GM21528 (cell line): Measurements from ENCODE around the gene AK5.

Experiments
- ATAC-seq: cut with Tn5 transposase; IDR thresholded peaks from one replicate; pipeline ENCODE4 v1.9.1; 2021; ENCODE audit warnings: mild to moderate bottlenecking, moderate library complexity; ENCODE audit not compliant: unreplicated experiment, low FRiP score

Gene AK5

DNA sequence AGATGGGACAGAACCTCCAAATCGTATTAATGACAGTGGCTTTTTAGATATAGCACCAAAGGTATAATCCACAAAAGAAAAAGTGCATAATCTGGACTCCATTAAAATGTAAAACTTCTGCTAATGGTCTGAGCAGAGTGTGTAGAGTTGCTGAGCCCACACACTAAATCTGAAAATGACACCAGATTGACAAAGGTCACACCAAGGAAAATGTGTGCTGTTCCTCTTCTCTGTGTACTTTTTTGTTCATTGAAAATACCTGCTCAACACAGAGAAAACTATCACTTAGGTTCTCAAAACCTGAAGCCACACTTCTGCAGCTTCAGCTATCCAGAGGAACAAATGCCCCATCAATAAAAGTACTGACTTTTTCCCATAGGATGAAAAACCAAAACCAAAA is 146.2 kb downstream of the AK5 start:
- no peak for ATAC-seq

GRCh38 chr1:77430966-77431690 is 149.3 kb downstream of the AK5 start:
- no peak for ATAC-seq

DNA sequence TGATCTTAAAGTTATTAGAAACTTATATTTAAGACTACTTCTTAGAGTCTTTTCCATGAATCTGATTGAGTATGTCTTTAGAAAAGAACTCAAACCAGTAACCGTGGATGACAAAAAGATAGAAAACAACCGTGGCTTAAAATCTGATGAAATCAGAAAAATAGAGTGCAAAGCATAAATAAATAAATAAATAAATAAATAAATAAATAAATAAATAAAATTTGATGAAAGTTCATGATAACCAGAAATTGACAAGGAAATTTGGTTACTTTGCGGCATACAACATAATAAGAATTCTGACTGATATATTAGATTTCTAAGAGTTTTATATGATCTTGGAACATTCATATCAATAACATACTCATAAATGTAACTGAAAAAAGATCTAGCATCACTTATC is 152.1 kb downstream of the AK5 start:
- ATAC-seq, result no peak

DNA sequence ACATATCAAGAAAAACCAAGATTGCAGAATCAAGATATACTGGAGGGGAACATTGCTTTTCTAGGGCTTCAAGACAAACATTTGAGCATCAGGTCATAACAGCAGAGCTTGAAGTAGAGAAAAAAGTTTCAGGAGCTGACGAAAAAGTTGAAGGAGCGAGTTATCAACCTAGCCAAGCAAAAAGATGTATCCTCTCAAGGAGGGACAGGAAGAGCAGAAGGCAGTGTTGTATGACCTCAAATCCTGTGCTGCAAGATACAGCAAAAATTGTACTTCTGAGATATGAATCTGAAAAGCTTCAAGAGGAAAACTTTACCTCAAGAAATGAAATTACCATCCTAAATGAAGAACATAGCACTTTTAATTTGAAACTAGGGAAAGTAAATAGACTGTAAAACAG is 153.1 kb downstream of the AK5 start:
- no peak for ATAC-seq

GRCh38 chr1:77438236-77438913 is 156.6 kb downstream of the AK5 start:
- no peak for ATAC-seq

DNA sequence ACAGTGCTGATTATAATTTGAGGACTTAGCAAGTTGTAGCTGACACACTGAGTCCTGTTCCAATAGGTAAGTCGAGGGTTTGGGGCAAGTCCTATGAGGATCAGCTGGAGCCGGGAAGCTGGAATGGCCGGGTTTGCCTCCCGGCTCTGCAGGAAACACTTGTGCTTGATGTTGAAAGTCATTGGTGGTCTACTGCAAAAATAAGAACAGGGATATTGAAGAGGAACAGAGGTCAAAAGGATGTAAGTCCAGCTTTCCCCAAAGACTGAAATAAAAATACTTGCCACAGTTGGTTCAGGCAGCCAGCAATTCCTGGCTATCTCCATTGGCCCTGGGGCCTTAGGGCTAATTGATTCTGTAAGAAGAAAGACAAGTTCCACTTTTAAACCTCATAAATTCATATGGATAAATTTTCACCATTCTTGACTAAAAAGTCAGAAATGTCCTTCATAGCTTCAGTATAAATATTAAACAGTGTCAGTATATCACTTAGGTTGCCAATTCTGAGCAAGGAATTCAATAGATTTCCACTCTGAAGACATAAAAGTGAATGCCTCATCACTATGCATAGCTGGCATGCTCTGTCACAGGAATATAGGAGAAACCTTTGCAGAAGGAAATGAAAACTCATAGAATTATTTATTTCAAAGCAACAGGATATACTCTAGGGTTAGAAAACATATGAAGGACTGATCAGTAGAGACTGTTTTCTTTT is 165.2 kb downstream of the AK5 start:
- no peak for ATAC-seq

DNA sequence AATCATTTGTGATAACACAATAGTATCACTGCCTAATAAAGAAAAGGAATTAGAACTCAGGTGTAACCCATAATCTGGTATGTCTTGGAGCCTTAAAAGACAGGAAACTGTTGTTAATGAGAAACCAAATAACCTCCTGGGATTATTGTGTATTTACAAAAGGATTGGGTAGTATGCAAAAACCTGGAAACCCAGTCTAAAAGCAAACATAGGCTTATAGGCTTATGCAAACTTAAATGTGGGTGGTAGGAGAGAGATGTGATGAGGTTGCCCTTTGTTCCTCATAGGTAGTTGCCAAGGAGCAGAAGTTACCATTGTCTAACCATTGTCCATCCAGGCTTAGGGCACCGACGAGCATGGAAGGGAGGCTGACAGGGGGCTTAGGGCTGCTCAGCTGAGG is 165.8 kb downstream of the AK5 start:
- ATAC-seq, result no peak

DNA sequence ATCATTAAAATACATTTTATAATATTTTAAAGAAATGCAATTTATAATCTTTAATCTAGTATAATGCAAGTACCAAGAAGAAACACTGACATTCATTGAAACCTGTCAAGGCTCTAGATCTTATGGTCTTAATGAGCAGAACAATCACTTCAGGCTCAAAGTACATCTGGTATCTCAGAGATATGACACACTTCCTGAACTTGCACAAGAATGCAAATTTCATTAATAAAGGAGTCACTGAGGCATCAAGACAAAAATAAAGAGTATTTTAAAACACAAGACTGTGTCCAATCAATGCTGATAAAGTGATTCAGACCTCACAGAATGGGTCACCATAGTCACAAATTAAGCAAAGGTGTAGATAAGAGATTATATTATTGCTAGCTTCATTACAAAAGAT is 178.1 kb downstream of the AK5 start:
- no peak for ATAC-seq

DNA sequence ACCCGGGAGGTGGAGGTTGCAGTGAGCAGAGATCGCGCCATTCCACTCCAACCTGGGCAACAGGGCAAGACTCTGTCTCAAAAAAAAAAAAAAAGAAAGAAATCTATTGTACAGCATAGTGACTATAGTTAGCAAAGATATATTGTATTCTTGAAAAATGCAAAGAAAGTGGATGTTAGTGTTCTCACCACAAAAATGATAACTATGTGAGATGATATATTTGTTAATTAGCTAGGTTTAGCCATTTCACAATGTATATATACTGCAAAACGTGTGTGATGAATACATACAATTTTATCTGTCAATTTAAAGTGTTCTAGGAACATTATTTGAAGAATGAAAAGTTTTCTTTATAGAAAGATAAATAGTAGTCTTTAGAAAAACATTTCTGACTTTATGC is 179.9 kb downstream of the AK5 start:
- no peak for ATAC-seq

GRCh38 chr1:77463216-77463615 is 181.4 kb downstream of the AK5 start:
- no peak for ATAC-seq

DNA sequence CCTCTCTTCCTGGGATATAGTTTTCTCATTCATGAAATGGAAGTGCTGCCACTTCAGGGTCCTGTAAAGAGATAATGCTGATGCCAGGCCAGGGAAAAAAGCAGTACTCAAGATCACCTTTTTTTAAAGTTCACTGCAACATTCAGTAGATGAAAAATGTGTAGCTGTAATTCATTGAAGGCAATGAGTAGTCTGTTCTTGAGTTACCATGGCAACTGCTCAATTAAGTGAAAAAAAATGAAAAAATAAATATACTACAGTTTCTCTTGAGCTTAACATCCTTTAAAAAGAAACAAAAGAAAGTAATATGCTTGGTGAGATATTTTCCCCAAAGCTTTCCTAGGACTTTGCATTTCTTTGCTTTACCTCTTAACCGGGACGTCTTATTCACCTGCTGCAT is 183.3 kb downstream of the AK5 start:
- no peak for ATAC-seq

- no peak for ATAC-seq
Observed at GRCh38 chr1:77465922-77466321, 184.1 kb downstream of the AK5 start.

DNA sequence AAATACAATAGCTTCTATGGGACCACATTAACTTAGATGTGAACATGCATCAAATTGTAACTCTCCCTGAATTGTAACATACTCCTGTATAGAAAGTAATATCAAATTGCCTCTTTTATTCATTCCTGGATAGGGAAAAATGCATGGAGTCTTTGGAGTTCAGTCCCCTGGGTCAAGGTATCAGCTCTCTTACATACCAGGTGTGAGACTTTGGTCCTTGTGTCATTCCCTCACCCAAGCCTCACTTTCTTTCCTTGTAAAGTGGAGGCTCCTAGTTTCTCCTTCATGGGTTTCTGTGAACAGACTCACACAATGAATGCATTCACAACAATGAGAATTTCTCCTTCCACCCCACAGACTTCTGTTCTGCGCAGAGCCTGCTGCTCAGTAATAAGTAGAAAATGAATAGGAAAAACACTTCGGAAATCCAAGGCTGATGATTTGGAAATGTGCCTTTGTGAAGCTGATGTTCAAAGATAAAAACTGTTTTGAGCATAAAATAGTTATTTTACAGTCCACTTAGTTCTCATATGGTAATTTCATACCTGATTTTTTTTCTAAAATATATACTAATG is 185.3 kb downstream of the AK5 start:
- no peak for ATAC-seq

DNA sequence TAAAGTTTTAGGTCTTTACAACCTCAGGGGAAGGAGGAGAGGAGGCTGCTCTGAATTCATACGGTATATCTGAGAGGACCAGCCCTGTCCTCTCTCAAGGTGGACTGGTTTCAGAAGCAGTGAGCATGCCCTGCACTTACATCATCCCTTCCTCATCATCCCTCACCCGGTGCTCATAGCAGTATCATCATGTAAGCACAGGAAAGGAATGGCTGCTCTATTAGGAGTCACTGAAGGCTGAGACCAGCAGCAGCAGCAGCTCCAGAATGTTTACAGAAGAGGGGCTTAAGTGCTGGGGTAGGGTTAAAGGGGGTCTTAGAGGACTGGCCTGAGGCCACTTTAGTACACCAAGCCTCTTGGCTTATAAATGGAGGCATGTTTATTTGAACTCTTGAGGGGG is 185.9 kb downstream of the AK5 start:
- no peak for ATAC-seq

DNA sequence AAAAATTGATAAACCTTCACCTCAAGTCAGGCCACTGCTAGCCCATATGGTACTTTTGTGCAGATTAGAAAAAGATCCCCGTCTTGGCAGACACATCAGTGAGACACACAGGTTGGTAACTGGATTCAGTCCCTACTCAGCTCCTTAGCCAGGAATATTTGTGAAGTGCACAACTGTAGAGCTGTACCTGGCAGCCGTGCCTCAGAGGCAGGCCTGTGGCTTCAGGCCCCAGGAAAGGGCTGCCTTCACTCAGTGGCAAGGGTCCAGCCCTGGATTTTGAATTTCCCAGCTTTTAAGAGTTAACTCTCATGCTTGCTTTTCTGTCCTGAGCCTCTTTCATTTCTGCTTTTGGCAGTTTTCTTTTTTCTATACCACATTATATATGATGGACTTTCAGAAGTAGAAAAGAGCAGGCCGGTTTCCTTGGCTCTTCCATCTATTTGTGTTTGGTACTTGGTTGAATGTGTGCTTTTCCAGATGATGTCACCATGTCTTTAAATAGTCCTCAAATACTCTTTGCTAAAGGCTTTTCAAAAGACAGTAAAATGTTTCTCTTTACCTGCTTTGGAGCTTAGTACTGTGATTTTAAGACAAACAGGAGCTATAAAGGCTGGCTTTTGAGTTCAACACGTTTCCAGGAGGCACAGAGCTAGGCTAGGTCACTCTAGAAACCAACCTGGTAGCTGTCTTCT is 186.6 kb downstream of the AK5 start:
- no peak for ATAC-seq

DNA sequence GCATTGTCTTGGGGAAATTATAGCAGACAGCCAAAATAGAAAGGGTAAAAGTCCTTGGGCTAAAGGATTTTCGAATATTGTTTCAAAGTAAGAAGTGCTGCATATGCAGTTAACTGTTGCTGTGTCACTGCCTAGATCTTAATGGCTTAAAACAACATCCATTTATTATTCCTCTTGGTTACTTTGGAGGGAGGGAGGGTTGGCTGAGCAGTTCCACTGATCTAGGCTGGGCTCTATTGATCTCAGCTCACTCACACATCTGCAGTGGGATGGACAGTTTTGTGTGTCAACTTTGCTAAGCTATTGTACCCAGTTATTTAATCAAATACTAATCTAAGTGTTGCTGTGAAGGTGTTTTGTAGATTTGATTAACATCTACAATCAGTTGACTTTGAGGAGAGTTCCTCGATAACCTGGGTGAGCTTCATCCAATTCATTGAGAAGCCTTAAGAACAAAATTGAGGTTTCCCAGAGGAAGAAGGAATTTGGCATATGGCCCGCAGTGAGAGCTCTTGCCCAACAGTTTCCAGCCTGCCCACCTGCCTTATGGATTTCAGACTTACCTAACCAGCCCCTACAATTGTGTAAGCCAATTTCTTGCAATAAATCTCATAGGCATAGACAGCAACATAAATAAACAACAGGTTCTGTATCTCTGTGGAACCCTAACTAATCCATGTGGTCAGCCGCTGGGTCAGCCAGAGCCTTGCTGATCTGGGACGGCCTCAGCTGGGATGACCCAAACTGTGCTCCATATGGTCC is 187.3 kb downstream of the AK5 start:
- ATAC-seq, result no peak

- ATAC-seq, result no peak
Observed at GRCh38 chr1:77471691-77472090, 189.9 kb downstream of the AK5 start.

- no peak for ATAC-seq
Observed at GRCh38 chr1:77473690-77474089, 191.9 kb downstream of the AK5 start.

- no peak for ATAC-seq
Observed at GRCh38 chr1:77475641-77476040, 193.8 kb downstream of the AK5 start.

DNA sequence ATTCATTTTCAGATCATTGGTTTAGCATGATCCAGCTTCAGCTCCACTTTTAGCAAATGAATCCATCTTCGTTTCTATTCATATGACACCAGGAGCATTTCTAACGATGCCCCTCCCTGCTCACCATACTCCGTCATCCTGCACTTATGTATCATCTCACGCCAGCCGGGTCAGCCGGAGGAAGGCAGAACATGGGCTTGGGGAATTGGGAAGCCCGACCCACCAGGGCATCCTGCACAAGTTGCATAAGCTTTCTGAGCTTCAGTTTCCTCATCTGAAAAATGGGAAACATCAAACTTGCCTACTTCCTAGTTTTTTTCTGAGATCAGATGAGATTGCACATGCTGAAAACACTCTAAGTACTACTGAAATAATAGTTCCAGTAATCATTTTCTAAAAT is 194.7 kb downstream of the AK5 start:
- no peak for ATAC-seq
